HG03342 (cell line): ENCODE data around the gene CST7.
"Not testable (repeated sequence)": the region's sequence is repeated elsewhere in the genome, so short reads cannot be mapped to it uniquely, and the experiment has no call there.

Source experiments
- ATAC-seq: cut with Tn5 transposase; IDR thresholded peaks from one replicate; pipeline ENCODE4 v1.9.1; 2021; ENCODE audit warnings: mild to moderate bottlenecking, moderate library complexity; ENCODE audit not compliant: unreplicated experiment

Gene CST7

GRCh38 chr20:24948939-24949679, at the start of gene CST7:
TSS of gene CST7 (plus strand) at chr20:24949269. CDS start at chr20:24949506, 237 bp downstream.
- ATAC-seq = no peak

GRCh38 chr20:24906806-24907205, 42.3 kb upstream of the CST7 start:
- ATAC-seq = no peak

DNA sequence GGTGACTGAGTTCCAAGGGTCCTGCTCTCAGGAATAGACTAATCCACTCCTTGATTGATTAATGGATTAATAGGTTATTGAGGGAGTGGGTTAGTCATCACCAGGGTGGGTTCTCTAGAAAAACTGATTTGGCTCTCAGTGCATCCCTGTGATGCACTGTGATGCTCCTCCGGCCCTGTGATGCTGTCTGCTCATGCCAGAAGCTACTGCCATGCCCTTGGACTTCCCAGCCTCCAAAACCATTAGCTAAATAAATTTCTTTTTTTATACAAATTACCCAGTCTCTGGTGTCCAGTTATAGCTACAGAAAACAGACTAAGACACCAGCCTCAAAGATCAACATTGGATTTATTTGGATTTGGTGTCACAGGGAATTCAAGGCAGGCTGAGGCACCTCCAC, 40.4 kb upstream of the CST7 start:
- no peak for ATAC-seq

DNA sequence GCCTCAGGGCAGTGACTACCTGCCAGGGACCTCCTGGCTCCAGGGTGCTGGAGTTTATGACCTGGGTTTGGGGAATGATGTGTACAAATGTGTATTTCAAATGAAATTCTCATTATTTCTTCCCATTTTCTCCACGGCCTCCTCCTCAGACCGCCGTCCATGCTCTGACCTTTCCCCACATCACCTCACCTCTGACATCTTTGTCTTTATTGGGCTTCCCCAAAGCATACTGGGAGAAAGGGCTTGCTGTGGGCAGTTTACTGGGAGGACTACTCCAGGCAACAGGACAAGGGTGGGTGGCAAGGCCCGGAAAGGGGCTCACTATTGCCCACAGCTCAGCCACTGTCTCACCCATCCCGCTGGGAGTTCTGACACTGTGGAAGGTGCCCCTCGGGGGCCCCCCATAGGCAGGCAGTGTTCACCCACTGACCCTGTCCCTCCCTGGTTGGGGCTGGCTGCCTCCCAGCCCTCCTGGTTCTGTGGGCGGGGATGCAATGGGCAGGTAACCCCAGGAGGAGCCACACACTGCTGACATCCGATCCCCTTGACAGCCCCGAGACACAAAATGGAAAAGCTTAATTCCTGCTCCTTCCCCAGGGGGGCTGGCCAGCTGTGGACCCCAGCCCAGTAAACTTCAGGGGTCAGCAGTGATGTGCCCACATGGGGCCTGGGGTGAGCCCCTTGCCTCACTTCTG, 39.8 kb upstream of the CST7 start:
- no peak for ATAC-seq

GRCh38 chr20:24909861-24910260, 39.2 kb upstream of the CST7 start:
- no peak for ATAC-seq

GRCh38 chr20:24910461-24910860, 38.6 kb upstream of the CST7 start:
- no peak for ATAC-seq

- no peak for ATAC-seq
Measured at GRCh38 chr20:24911461-24911860, 37.6 kb upstream of the CST7 start.

GRCh38 chr20:24912397-24913075, 36.5 kb upstream of the CST7 start:
- no peak for ATAC-seq

GRCh38 chr20:24913076-24913628, 35.9 kb upstream of the CST7 start:
- no peak for ATAC-seq

DNA sequence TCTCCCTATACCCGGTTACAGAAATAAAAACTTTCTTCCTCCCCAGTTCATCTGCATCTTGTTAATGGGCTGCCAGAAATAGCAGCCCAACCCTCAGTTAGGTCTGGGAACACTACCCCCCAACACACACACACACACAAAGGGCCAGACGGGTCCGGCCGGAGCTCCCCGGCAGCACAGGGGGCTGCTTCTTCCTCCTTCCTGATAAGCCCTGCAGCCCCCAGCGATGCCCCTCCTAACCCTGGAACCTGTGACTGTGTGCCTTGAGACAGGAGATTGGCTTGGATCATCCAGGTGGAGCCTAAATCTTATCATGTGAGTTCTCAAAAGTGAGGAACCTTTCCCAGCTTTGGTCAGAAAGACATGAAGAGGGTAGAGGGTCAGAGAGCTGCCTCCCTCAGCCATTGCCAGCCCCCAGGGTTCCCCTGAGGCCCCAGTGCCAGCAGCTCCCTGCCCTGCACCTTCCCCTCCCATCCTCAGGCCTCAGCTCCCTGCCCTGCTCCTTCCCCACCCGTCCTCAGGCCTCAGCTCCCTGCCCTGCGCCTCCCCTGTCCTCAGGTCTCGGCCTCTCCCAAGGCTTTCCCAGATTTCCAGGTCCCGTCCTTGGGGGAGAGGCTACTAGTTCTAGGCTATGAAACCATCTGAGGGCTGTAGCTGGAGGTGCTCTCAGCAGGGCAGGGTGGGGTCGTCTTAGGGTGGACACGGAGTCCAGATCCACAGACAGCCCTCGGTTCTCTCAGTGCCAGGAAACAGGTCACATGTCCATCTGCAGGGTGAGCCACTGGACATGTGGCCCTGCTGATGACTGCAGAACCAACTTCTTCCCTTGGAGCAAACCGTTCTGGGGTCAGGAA, 34.5 kb upstream of the CST7 start:
- no peak for ATAC-seq

- no peak for ATAC-seq
Measured at GRCh38 chr20:24915440-24915839, 33.6 kb upstream of the CST7 start.

GRCh38 chr20:24915892-24916291, 33.2 kb upstream of the CST7 start:
- no peak for ATAC-seq

GRCh38 chr20:24916412-24916811, 32.7 kb upstream of the CST7 start:
- ATAC-seq = no peak

DNA sequence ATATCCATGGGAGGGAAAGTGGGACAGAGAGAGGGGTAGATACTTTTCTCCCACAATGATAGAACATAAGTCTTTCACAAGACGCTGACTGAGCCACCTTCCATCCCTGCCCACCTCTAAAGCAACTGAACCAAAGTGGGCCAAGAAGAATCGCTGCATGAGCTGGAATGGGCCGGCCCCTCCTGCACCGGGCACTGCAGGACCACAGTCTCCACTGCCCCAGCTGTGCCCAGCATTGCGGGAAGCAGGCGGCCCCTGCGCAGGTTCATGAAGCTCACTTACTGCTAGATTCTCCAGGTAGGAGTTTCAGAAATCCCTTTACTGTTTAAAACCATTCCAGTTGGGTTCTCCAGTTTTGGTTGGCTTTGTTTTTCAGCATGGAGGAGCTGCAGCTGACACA, 32.0 kb upstream of the CST7 start:
- ATAC-seq = no peak

DNA sequence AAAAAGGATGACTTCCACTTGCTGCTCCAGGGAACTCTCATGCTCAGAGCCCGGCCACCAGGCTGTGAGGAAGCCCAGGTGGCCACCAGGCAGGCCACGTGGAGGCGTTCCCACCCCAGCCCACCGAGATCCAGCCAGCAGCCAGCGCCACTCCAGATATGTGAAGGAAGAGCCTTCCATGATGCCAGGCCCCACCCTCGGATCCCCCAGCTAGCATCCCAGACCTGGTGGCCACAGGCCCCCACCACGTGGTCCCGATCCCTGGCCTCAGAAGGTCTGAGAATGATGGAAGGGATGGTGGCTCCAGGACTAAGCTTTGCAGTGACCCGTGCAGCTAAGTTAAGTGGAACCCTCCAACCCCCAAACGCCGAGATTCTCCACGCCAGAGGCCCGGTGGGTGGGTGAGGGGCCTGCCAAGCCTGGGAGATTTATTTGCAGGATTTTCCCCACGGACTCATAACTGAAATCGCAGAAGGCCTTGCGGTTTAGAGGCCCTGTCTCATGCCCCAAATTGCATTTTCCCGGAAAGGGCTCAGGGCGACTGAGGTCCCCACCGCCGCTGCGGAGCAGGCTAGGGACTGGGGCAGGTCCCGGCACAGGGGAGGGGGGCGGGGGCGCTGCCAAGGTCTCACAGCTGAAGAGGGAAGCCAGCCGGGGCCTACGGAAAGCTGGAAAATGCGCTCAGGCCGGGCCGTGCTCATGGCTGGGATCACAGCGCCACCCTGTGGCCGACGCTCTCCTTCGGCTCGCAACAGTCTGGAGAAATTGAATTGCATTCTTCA, 31.1 kb upstream of the CST7 start:
- peak; percentile 56 for ATAC-seq

GRCh38 chr20:24918579-24919566, 30.2 kb upstream of the CST7 start:
- ATAC-seq = no peak

GRCh38 chr20:24919665-24920064, 29.4 kb upstream of the CST7 start:
- ATAC-seq = not testable (repeated sequence)

DNA sequence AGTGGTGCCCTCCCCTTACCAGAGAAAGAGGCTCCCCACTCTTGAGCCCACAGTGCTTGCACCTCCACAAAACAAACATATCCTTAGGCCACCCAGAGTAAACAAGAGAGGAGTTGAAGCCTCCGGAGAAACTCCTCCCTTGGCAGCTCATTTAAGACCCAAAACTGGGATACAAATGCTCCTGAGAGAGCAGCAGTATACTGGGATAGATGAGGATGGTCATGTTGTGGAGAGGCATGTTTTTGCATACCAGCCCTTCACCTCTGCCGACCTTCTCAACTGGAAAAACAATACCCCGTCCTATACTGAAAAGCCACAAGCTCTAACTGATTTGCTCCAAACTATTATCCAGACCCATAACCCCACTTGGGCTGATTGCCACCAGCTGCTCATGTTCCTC, 28.4 kb upstream of the CST7 start:
- ATAC-seq = not testable (repeated sequence)

DNA sequence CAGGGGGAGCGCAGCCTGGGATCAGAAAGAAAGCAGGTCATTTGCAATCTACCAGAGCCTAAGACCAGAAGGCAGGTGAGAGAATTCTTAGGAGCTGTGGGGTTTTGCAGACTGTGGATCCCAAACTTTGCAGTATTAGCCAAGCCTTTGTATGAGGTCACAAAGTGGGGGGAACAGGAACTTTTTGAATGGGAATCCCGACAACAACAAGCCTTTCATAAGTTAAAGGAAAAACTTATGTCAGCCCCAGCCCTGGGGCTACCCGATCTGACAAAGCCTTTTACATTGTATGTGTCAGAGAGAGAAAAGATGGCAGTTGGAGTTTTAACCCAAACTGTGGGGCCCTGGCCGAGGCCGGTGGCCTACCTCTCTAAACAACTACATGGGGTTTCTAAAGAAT, 19.8 kb upstream of the CST7 start:
- not testable (repeated sequence) for ATAC-seq
